GM21423 (cell line): ENCODE results near the gene PTPRN.
"Not testable (repeated sequence)": the region's sequence is repeated elsewhere in the genome, so short reads cannot be mapped to it uniquely, and the experiment has no call there.

ENCODE experiments used
- ATAC-seq: cut with Tn5 transposase; IDR thresholded peaks from one replicate; pipeline ENCODE4 v1.9.1; 2021; ENCODE audit warnings: mild to moderate bottlenecking, moderate library complexity; ENCODE audit not compliant: unreplicated experiment

Gene PTPRN

GRCh38 chr2:219309278-219309677 is at the start of gene PTPRN:
TSS of gene PTPRN (minus strand) at chr2:219309401. CDS start at chr2:219309332, 69 bp downstream.
- ATAC-seq: no peak

GRCh38 chr2:219358170-219359075 is 49.2 kb upstream of the PTPRN start:
- no peak for ATAC-seq

GRCh38 chr2:219356834-219357233 is 47.6 kb upstream of the PTPRN start:
- no peak for ATAC-seq

- no peak for ATAC-seq
These were observed 45.4 kb upstream of the PTPRN start for GRCh38 chr2:219354582-219354981.

GRCh38 chr2:219353129-219353528 is 43.9 kb upstream of the PTPRN start:
- ATAC-seq: no peak

- peak; percentile 53 for ATAC-seq
These were observed 43.3 kb upstream of the PTPRN start for GRCh38 chr2:219352448-219353023.

- ATAC-seq: no peak
These were observed 41.6 kb upstream of the PTPRN start for GRCh38 chr2:219350710-219351221.

GRCh38 chr2:219350215-219350614 is 41.0 kb upstream of the PTPRN start:
- ATAC-seq: no peak

GRCh38 chr2:219344751-219345430 is 35.7 kb upstream of the PTPRN start:
- ATAC-seq: no peak

GRCh38 chr2:219335373-219335786 is 26.2 kb upstream of the PTPRN start:
- no peak for ATAC-seq

- no peak for ATAC-seq
These were observed 24.9 kb upstream of the PTPRN start for GRCh38 chr2:219334076-219334475.

- ATAC-seq: no peak
These were observed 23.3 kb upstream of the PTPRN start, which contains the start of gene RESP18 for GRCh38 chr2:219332542-219332941. TSS of gene RESP18 (minus strand) at chr2:219332744.

GRCh38 chr2:219331560-219332213 is 22.5 kb upstream of the PTPRN start:
- no peak for ATAC-seq

- no peak for ATAC-seq
These were observed 18.5 kb upstream of the PTPRN start for GRCh38 chr2:219327719-219328118.

GRCh38 chr2:219325657-219326315 is 16.6 kb upstream of the PTPRN start:
- no peak for ATAC-seq

- no peak for ATAC-seq
These were observed 15.9 kb upstream of the PTPRN start for GRCh38 chr2:219325136-219325535.

GRCh38 chr2:219323434-219323833 is 14.2 kb upstream of the PTPRN start:
- ATAC-seq: no peak

- no peak for ATAC-seq
These were observed 5.7 kb upstream of the PTPRN start for GRCh38 chr2:219314804-219315468.

- not testable (repeated sequence) for ATAC-seq
These were observed 3.6 kb upstream of the PTPRN start for GRCh38 chr2:219312683-219313263.
